SK-N-SH treated with all-trans-retinoic acid at 6 μM for 48 hours (cell line): Measurements from ENCODE around the gene ZNF205.
A peak's percentile ranks its signal among the peaks of the same experiment; 100 is the strongest.

Experiments used
- ATAC-seq: fragments of 200-7000 bp; cut with Tn5 transposase; 3 replicates; pipeline ENCODE4 v1.9.1; 2020; ENCODE audit warnings: mild to moderate bottlenecking, moderate library complexity
- ARNTL ChIP-seq: fragments of 450-650 bp; formaldehyde crosslinking; IDR thresholded peaks from 2 replicates; pipeline ENCODE4 v1.5.0; 2020; ENCODE audit warnings: low read depth, mild to moderate bottlenecking, moderate library complexity, borderline replicate concordance
- BACH2 ChIP-seq: fragments of 250-450 bp; sonication (Bioruptor Pico); IDR thresholded peaks from 2 replicates; pipeline ENCODE4 v1.9.0; 2021; ENCODE audit warnings: mild to moderate bottlenecking, borderline replicate concordance
- GLIS3 ChIP-seq: fragments of 250-450 bp; sonication (Bioruptor Pico); IDR thresholded peaks from 2 replicates; pipeline ENCODE4 v1.5.0; 2020; ENCODE audit warnings: mild to moderate bottlenecking, moderate library complexity
- ISL1 ChIP-seq: fragments of 250-450 bp; sonication (Bioruptor Pico); IDR thresholded peaks from 2 replicates; pipeline ENCODE4 v2.1.2; 2022; ENCODE audit warnings: mild to moderate bottlenecking, moderate library complexity
- OSR1 ChIP-seq: fragments of 250-450 bp; sonication (Bioruptor Pico); IDR thresholded peaks from 2 replicates; pipeline ENCODE4 v1.8.0; 2022; ENCODE audit warnings: moderate library complexity, mild to moderate bottlenecking, inconsistent platforms
- RARB ChIP-seq: fragments of 250-450 bp; sonication (Bioruptor Pico); IDR thresholded peaks from 2 replicates; pipeline ENCODE4 v1.8.0; 2021; ENCODE audit warnings: mild to moderate bottlenecking, moderate library complexity
- SNAI2 ChIP-seq: fragments of 250-450 bp; sonication (Bioruptor Pico); IDR thresholded peaks from 2 replicates; pipeline ENCODE4 v1.5.0; 2020; ENCODE audit warnings: mild to moderate bottlenecking, moderate library complexity
- TCF4 ChIP-seq: fragments of 250-450 bp; sonication (Bioruptor Pico); IDR thresholded peaks from 2 replicates; pipeline ENCODE4 v1.8.0; 2021; ENCODE audit warnings: mild to moderate bottlenecking, moderate library complexity, borderline replicate concordance
- TOX ChIP-seq: fragments of 250-450 bp; sonication (Bioruptor Pico); IDR thresholded peaks from 2 replicates; pipeline ENCODE4 v1.8.0; 2021; ENCODE audit warnings: mild to moderate bottlenecking, moderate library complexity, borderline replicate concordance
- ZC3H10 ChIP-seq: fragments of 250-450 bp; sonication (Bioruptor Pico); IDR thresholded peaks from 2 replicates; pipeline ENCODE4 v1.5.1; 2021; ENCODE audit warnings: mild to moderate bottlenecking, moderate library complexity
- ZFP3 ChIP-seq: fragments of 250-450 bp; sonication (Bioruptor Pico); IDR thresholded peaks from 2 replicates; pipeline ENCODE4 v1.5.0; 2020; ENCODE audit warnings: mild to moderate bottlenecking, moderate library complexity
- ZNF565 ChIP-seq: fragments of 450-650 bp; formaldehyde crosslinking; conservative IDR thresholded peaks from 2 replicates; pipeline ENCODE4 v1.5.0; 2020; ENCODE audit warnings: low read depth, mild to moderate bottlenecking, moderate library complexity
- ZNF70 ChIP-seq: fragments of 450-650 bp; formaldehyde crosslinking; IDR thresholded peaks from 2 replicates; pipeline ENCODE4 v1.5.0; 2020; ENCODE audit warnings: mild to moderate bottlenecking, moderate library complexity
- ZNF8 ChIP-seq: fragments of 450-650 bp; formaldehyde crosslinking; IDR thresholded peaks from 2 replicates; pipeline ENCODE4 v1.5.0; 2020; ENCODE audit warnings: mild to moderate bottlenecking, moderate library complexity
- TF ChIP-seq, protein P1 (sequence below): fragments of 250-450 bp; sonication (Bioruptor Pico); IDR thresholded peaks from 2 replicates; pipeline ENCODE4 v1.5.1; 2020; ENCODE audit warnings: low read depth, mild to moderate bottlenecking, moderate library complexity
- TF ChIP-seq, protein P2 (sequence below): fragments of 250-450 bp; sonication (Bioruptor Pico); IDR thresholded peaks from 2 replicates; pipeline ENCODE4 v1.5.1; 2021; ENCODE audit warnings: mild to moderate bottlenecking, moderate library complexity
- TF ChIP-seq, protein P3 (sequence below): fragments of 250-450 bp; sonication (Bioruptor Pico); IDR thresholded peaks from 2 replicates; pipeline ENCODE4 v1.5.0; 2020; ENCODE audit warnings: mild to moderate bottlenecking, moderate library complexity

ZNF205 gene

DNA sequence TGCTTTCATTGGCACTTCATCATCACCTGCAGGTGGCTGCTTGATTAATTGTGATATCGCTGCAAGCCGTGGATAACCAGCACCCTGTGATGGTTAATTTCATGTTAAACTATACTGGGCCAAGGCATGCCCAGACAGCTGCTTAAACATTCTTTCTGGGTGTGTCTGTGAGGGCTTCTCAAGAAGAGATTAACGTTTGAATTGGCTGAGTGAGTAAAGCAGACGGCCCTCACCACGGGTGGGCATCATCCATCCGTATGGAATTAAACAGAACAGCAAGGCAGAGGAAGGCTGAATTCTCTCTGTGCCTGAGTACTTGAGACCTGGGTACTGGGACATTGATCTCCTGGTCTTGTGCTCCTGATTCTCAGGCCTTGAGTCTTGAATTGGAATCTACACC is 15.4 kb downstream of the ZNF205 start (continued):
- TF ChIP-seq, protein P1, sequence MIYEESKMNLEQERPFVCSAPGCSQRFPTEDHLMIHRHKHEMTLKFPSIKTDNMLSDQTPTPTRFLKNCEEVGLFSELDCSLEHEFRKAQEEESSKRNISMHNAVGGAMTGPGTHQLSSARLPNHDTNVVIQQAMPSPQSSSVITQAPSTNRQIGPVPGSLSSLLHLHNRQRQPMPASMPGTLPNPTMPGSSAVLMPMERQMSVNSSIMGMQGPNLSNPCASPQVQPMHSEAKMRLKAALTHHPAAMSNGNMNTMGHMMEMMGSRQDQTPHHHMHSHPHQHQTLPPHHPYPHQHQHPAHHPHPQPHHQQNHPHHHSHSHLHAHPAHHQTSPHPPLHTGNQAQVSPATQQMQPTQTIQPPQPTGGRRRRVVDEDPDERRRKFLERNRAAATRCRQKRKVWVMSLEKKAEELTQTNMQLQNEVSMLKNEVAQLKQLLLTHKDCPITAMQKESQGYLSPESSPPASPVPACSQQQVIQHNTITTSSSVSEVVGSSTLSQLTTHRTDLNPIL (CRISPR knock-in tag): no peak
- TF ChIP-seq ISL1 (CRISPR knock-in tag) (no peak), ZNF565 (CRISPR knock-in tag) (no peak)

DNA sequence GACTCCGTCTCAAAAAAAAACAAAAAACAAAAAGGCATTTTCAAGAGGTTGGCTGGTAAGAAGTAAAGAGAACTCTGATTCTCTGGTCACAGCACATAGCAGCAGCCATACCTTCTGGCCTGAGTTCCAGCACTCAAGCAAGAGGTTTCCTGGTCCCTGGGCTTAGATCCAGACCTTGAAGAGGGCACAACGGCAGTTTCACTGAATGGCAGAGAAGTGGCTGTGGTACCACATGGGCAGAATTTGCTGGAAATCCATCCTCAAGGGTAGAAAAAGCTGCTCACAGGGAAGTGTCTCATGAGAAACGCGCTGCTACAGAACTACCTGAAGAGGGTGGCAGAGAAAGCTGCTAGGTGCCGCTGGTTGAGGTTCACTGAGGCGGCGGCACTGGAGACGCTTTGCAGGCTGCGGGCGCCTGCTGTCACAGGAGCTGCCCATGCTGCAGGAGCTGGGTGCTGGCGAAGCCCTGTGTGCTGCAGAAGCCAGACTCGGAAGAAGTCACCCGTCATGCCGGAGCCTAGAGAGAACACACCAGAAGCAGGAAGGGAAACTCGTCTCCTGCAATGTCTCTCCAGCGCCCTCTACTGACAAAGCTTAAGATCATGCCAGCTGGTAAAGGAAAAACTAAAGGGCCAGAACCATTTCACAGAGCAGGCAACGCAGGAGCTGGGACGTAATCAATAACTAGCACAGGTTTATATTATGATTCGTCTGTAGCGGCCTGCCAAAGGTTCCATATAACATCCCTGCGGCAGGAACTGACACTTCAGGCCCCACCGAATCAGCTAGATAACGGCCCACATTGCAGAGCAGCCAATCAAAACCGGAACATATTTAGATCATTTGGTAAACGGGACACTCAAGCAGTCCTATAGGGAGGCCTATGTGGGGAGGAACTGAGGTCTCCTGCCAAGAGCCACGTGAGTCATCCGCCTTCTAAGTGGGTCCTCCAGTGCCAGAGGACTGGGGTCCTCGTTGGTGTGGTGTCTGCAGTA is 17.0 kb downstream of the ZNF205 start:
- peak; percentile 61 for ATAC-seq
- TF ChIP-seq ZNF565 (CRISPR knock-in tag): no peak
- no peak for TF ChIP-seq OSR1 (CRISPR knock-in tag)
- no peak for TF ChIP-seq SNAI2 (CRISPR knock-in tag)
- no peak for TF ChIP-seq ZNF70 (CRISPR knock-in tag)
- TF ChIP-seq ZNF8 (CRISPR knock-in tag): no peak
- TF ChIP-seq GLIS3: no peak
- TF ChIP-seq RARB (CRISPR knock-in tag): no peak
- no peak for TF ChIP-seq ARNTL (CRISPR knock-in tag)
- TF ChIP-seq ZFP3 (CRISPR knock-in tag): no peak
- TF ChIP-seq, protein P2, sequence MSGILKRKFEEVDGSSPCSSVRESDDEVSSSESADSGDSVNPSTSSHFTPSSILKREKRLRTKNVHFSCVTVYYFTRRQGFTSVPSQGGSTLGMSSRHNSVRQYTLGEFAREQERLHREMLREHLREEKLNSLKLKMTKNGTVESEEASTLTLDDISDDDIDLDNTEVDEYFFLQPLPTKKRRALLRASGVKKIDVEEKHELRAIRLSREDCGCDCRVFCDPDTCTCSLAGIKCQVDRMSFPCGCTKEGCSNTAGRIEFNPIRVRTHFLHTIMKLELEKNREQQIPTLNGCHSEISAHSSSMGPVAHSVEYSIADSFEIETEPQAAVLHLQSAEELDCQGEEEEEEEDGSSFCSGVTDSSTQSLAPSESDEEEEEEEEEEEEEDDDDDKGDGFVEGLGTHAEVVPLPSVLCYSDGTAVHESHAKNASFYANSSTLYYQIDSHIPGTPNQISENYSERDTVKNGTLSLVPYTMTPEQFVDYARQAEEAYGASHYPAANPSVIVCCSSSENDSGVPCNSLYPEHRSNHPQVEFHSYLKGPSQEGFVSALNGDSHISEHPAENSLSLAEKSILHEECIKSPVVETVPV (CRISPR knock-in tag): no peak
- TF ChIP-seq ZC3H10: no peak

DNA sequence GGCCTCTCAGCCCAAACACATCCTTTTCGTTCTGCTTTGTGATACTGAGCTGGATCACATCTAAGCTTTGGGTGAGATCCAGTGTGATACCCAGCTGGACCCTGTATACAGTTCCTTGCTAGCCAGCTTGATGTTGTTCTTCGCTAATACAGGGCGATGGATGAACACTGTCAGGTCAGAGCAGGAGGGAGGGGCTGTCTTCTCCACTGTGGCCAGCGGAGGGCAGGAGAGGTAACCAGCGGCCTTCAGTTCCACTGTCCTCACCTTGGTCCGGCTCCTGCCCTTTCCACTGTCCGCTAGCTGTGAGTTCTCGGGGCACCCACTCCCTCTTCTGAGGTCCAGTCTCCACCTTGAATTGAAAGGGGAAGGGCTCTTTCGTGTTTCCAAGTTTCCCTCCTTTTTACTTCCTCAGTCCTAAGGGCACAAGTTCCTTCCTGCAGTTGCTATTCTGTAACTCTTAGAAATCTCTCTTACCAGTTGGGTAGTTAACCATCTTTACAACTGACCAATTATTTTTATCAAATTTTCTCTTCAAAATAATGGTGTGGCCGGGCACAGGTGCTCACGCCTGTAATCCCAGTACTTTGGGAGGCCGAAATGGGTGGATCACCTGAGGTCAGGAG is 19.5 kb downstream of the ZNF205 start:
- TF ChIP-seq ZNF70 (CRISPR knock-in tag) (no peak), OSR1 (CRISPR knock-in tag) (no peak), ARNTL (CRISPR knock-in tag) (no peak), ZNF565 (CRISPR knock-in tag) (no peak)
- TF ChIP-seq, protein P3, sequence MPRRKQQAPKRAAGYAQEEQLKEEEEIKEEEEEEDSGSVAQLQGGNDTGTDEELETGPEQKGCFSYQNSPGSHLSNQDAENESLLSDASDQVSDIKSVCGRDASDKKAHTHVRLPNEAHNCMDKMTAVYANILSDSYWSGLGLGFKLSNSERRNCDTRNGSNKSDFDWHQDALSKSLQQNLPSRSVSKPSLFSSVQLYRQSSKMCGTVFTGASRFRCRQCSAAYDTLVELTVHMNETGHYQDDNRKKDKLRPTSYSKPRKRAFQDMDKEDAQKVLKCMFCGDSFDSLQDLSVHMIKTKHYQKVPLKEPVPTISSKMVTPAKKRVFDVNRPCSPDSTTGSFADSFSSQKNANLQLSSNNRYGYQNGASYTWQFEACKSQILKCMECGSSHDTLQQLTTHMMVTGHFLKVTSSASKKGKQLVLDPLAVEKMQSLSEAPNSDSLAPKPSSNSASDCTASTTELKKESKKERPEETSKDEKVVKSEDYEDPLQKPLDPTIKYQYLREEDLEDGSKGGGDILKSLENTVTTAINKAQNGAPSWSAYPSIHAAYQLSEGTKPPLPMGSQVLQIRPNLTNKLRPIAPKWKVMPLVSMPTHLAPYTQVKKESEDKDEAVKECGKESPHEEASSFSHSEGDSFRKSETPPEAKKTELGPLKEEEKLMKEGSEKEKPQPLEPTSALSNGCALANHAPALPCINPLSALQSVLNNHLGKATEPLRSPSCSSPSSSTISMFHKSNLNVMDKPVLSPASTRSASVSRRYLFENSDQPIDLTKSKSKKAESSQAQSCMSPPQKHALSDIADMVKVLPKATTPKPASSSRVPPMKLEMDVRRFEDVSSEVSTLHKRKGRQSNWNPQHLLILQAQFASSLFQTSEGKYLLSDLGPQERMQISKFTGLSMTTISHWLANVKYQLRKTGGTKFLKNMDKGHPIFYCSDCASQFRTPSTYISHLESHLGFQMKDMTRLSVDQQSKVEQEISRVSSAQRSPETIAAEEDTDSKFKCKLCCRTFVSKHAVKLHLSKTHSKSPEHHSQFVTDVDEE (CRISPR knock-in tag): no peak
- ATAC-seq: peak; percentile 33

DNA sequence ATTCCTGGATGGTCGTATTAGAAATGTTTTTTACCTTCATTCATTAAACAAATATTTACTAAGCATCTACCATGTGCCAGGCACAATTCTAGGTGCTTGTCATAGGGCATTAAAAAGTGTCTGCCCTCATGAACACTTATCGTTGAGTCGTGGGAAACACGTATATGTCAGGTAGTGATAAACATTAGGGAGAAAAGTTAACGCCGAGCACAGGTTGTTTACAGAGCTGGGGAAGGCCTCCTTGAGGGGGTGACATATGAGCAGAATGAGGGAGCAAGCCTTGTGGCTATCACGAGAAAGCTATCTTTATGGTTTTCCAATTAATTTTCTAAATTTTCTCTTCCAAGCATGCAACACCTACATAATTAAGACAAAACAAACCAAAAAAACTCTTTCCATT is 21.5 kb downstream of the ZNF205 start:
- no peak for ATAC-seq
- no peak for TF ChIP-seq TOX (CRISPR knock-in tag)
- TF ChIP-seq BACH2 (CRISPR knock-in tag): no peak
- TF ChIP-seq TCF4 (CRISPR knock-in tag): no peak
- TF ChIP-seq, protein P3 (CRISPR knock-in tag): no peak
- TF ChIP-seq, protein P1 (CRISPR knock-in tag): no peak
